K562 (cell line): ENCODE results near the gene RPL22.

Source experiments
- CC2D1A ChIP-seq: fragments of 450-650 bp; IDR thresholded peaks from 2 replicates; pipeline ENCODE4 v1.6.1; 2017; ENCODE audit warnings: mild to moderate bottlenecking
- TF ChIP-seq, protein P1 (sequence below): sonication (generic); formaldehyde crosslinking; IDR thresholded peaks from 2 replicates; pipeline ENCODE4 v1.4.0; 2020; ENCODE audit warnings: mild to moderate bottlenecking, missing genetic modification reagents
- TF ChIP-seq, protein P2 (sequence below): fragments of 250-450 bp; sonication (Bioruptor Pico); IDR thresholded peaks from 2 replicates; pipeline ENCODE4 v1.8.0; 2021; ENCODE audit warnings: moderate library complexity, mild to moderate bottlenecking, inconsistent platforms
- TF ChIP-seq, protein P3 (sequence below): fragments of 450-650 bp; formaldehyde crosslinking; IDR thresholded peaks from 2 replicates; pipeline ENCODE4 v1.4.0; 2020; ENCODE audit warnings: mild to moderate bottlenecking, mixed read lengths
- TF ChIP-seq, protein P4 (sequence below): fragments of 250-450 bp; sonication (Bioruptor Pico); IDR thresholded peaks from 2 replicates; pipeline ENCODE4 v1.6.1; 2021; ENCODE audit warnings: mild to moderate bottlenecking

DNA sequence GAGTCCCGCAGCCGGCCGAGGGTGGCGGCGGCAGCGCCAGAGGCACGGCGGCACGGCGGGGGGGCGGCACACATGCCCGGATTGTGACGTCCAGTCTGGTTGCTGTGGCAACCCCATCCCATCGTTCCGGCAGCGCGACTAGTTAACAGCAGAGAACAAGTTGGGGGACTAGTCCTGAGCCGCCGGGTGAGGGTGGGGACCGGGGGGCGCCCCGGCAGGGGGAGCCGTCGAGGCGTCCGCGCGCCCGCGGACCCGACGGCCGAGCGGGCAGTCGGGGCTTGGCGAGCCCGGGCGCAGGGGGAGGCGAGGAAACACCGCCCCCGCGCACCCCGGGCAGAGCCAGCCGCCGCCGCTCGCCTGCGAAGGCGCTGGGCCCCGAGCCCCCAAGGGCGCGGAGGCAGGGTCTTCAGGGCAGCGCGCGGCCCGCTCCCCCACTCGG lies 19.1 kb downstream of the RPL22 start, which contains the start of gene CHD5:
- TF ChIP-seq, protein P1, sequence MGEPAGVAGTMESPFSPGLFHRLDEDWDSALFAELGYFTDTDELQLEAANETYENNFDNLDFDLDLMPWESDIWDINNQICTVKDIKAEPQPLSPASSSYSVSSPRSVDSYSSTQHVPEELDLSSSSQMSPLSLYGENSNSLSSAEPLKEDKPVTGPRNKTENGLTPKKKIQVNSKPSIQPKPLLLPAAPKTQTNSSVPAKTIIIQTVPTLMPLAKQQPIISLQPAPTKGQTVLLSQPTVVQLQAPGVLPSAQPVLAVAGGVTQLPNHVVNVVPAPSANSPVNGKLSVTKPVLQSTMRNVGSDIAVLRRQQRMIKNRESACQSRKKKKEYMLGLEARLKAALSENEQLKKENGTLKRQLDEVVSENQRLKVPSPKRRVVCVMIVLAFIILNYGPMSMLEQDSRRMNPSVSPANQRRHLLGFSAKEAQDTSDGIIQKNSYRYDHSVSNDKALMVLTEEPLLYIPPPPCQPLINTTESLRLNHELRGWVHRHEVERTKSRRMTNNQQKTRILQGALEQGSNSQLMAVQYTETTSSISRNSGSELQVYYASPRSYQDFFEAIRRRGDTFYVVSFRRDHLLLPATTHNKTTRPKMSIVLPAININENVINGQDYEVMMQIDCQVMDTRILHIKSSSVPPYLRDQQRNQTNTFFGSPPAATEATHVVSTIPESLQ: no peak
- TF ChIP-seq, protein P2, sequence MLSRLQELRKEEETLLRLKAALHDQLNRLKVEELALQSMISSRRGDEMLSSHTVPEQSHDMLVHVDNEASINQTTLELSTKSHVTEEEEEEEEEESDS (CRISPR knock-in tag): no peak
- TF ChIP-seq, protein P3, sequence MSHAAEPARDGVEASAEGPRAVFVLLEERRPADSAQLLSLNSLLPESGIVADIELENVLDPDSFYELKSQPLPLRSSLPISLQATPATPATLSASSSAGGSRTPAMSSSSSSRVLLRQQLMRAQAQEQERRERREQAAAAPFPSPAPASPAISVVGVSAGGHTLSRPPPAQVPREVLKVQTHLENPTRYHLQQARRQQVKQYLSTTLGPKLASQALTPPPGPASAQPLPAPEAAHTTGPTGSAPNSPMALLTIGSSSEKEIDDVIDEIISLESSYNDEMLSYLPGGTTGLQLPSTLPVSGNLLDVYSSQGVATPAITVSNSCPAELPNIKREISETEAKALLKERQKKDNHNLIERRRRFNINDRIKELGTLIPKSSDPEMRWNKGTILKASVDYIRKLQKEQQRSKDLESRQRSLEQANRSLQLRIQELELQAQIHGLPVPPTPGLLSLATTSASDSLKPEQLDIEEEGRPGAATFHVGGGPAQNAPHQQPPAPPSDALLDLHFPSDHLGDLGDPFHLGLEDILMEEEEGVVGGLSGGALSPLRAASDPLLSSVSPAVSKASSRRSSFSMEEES: no peak
- TF ChIP-seq CC2D1A: no peak
- TF ChIP-seq, protein P4, sequence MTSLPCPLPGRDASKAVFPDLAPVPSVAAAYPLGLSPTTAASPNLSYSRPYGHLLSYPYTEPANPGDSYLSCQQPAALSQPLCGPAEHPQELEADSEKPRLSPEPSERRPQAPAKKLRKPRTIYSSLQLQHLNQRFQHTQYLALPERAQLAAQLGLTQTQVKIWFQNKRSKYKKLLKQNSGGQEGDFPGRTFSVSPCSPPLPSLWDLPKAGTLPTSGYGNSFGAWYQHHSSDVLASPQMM: no peak
